GM13977 (cell line): Measurements from ENCODE around the gene CBLN4.

Source experiments
- DNase-seq: peaks from one replicate; pipeline ENCODE4 v3.0.0; 2012; ENCODE audit warnings: low spot score
- in situ Hi-C: fragments of 300-500 bp; cut with MboI; formaldehyde crosslinking; loops from one replicate; pipeline ENCODE4 v1.12.0; 2022; ENCODE audit warnings: low sequenced_read_pairs, low pct_unique_long_range_greater_than_20kb, mixed read lengths, inconsistent platforms; ENCODE audit not compliant: unreplicated experiment
- TF ChIP-seq, protein P1 (sequence below): IDR thresholded peaks from 2 replicates; pipeline ENCODE4 v1.5.1; 2012; ENCODE audit warnings: mild to moderate bottlenecking, control low read depth; ENCODE audit not compliant: insufficient read depth; ENCODE audit errors: extremely low read depth, missing control alignments

The CBLN4 gene

DNA sequence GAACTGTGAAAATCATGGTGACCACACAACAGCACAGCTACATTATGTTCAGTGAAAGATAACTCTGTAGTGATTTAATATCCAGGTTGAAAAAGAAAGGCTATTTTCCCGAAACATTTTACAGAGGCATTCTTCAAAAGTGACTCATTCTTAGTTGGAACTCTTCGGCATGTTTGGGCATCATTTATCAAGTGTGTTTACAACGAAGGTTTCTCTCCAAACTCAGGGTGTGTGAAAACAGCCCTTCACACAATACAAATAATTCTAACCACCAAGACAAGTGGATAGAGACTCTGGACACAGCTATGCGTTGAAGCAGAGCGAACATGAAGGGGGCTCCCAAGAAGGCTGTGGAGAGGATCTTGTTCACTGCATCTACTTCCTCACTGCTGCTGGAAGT is 57.6 kb downstream of the CBLN4 start:
- DNase-seq: no peak
- TF ChIP-seq, protein P1, sequence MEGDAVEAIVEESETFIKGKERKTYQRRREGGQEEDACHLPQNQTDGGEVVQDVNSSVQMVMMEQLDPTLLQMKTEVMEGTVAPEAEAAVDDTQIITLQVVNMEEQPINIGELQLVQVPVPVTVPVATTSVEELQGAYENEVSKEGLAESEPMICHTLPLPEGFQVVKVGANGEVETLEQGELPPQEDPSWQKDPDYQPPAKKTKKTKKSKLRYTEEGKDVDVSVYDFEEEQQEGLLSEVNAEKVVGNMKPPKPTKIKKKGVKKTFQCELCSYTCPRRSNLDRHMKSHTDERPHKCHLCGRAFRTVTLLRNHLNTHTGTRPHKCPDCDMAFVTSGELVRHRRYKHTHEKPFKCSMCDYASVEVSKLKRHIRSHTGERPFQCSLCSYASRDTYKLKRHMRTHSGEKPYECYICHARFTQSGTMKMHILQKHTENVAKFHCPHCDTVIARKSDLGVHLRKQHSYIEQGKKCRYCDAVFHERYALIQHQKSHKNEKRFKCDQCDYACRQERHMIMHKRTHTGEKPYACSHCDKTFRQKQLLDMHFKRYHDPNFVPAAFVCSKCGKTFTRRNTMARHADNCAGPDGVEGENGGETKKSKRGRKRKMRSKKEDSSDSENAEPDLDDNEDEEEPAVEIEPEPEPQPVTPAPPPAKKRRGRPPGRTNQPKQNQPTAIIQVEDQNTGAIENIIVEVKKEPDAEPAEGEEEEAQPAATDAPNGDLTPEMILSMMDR: no peak
- in situ Hi-C loops: no loop called here
